GM21619 (cell line): ENCODE results near the gene FUT8.
"Not testable (repeated sequence)": the region's sequence is repeated elsewhere in the genome, so short reads cannot be mapped to it uniquely, and the experiment has no call there.

Experiments used
- ATAC-seq: cut with Tn5 transposase; IDR thresholded peaks from one replicate; pipeline ENCODE4 v1.9.1; 2021; ENCODE audit not compliant: unreplicated experiment

Gene FUT8

DNA sequence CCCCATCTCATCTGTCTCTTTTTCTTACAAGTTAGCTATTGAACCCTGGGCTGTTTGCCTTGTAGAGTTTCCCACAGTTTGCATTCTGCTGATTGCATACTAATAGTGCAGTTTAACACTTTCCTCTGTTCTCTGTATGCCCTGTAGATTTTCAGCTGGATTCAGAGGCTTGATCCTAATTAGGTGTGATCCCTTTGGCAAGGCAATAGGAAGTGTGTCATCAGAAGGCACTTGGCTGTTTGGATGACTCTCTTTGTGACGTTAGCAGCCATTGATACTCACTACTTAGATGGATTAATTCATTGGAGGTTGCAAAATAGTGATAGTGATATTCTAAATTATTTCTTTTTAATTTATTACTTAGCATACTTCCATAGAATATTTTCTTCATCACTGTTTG lies 33.6 kb downstream of the FUT8 start:
- ATAC-seq = no peak

DNA sequence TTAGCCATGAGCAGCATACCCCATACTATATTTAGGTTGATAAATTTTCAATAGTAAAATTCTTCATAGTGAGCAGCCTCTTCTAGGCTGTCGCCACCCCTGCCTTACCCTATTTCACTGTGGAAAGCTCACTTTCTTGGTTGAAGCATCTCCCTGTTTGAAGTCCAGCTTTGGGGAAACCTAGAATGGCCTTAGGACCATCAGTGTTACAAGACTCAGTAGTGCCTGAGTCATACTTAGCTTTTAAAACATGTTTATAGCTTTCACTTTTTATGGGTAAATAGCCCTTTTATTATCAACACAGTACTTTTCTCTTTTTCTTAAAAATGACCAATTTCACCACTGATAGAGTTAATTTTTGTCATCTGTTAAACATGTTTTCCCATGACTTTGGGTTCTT lies 37.1 kb downstream of the FUT8 start:
- ATAC-seq = no peak

DNA sequence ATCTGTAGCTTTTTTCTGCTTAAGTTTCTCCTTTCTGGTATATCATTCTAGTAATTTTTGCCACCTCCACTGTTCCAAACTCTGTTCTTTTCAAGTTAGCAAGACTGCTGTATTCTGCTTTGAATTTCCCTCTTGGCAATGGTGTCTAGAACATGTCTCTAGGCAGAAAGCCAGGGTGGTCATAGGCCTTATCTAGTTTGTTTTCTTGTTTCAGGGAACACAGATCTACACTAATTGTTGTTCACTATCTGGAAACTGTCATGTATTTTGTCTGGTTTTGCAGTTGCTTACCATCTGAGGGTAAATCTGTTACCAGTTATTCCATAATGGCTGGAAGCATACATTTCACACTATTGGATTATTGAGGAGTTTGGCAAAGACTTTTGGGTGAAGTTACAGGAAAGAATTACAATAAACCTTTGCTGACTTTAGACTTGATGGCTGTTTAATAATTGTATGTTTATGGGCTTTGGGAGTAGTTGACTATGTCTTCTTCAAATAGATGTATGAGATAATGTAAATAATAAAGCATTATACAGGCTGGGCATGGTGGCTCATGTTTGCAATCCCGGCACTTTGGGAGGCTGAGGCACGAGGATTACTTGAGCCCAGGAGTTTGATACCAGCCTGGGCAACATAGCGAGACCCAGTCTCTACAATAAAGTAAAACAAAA lies 41.4 kb downstream of the FUT8 start:
- no peak for ATAC-seq

DNA sequence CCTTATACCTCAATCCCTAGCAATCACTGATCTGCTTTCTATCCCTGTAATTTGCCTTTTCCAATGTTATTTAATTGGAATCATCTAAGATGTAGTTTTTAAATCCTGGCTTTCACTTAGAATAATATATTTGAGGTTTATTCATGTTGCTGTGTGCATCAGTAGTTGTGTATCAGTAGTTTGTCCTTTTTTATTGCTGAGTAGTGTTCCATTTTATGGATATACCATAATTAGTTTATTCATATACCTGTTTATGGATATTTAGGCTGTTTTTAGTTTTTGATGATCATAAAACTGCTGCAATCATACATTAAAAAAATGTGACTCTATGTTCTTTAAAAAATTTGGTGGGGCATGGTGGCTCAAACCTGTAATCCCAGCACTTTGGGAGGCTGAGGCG lies 43.7 kb downstream of the FUT8 start:
- no peak for ATAC-seq

DNA sequence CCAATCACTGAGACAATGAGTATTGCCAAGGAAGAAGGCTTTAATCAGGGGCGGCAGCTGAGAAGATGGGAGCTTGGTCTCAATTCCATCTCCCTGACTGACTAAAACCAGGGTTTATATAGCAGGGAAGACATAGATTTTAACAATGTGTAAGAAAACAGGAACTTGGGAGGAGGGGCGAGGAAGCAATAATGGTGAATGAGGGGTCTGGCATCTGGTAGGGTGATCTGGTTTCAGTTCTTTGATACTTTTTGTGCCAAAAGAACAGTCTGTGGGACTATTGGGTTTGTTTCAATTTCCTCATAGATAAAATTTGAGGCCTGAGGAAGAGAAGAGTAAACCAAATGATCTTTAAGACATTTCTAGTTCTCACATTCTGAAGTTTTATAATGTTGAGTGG lies 49.2 kb downstream of the FUT8 start:
- ATAC-seq = no peak

DNA sequence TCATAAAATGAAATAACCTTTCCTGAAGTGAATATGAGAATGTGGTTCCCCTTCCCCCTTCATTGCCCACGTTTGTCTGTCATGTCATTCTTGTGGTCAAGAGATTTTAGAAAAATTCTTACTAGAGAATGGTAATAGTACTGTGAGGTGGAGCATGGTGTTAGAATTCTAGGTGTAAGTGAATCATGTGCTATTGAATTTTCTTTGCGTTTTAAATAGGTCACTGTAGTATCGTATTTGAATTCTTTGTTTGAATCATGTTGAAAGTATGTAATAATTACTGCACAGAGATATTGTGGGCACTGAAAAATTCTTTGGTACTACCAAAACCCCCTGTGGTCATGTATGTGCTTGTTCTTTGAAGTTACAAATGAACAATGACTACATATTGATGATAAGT lies 49.9 kb downstream of the FUT8 start:
- peak; percentile 68 for ATAC-seq

DNA sequence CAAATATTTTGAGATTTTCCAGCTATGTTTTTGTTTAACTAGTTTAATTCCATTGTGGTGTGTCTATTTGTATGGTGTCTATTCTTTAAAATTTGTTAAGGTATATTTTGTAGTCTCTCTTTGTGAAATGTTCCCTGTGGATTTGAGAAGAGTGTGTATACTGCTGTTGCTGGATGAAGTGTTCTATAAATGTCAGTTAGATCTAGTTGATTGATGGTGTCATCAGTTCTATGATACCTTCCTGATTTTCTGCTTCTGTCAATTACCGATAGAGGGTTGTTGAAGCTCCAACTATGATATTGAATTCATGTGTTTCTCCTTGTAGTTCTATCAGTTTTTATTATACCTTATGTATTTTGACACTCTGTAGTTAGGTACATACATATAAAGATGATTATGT lies 53.1 kb downstream of the FUT8 start:
- ATAC-seq = no peak

DNA sequence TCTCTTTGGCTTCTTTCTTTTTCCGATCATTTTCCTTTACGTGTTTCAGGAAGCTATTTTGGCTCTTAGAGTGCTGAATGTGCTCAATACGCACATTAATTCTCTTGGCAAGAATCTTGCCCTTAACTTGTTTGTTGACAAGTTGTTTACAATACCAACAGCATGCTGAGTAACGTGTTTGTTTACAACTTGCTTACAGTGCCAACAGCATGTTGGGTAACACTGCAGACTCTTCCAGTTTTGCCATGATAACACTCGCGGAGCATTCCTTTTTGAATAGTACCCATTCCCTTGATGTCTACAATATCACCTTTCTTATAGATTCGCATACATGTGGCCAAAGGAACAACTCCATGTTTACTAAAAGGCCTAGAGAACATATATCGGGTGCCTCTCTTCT lies 55.4 kb downstream of the FUT8 start:
- ATAC-seq = not testable (repeated sequence)

DNA sequence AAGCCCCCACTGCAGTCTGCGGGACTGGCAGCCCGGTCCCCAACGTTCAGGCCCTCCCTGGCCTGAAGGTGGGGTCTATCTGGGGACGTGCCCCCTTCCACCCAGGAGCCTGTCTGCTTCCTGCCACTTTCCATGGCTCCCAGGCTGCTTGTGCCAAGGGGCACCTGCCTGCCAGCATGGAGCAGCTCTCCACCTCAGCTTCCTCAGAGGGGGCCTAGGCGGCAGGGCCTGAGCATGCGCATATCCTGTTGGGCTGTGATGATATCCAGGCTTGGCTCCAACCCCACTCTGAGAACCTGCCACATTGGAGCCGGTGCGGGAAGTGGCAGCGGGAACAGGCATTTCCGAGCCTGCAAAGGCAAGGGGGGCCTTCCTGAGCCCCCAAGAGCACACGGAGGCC lies 57.4 kb downstream of the FUT8 start:
- no peak for ATAC-seq

DNA sequence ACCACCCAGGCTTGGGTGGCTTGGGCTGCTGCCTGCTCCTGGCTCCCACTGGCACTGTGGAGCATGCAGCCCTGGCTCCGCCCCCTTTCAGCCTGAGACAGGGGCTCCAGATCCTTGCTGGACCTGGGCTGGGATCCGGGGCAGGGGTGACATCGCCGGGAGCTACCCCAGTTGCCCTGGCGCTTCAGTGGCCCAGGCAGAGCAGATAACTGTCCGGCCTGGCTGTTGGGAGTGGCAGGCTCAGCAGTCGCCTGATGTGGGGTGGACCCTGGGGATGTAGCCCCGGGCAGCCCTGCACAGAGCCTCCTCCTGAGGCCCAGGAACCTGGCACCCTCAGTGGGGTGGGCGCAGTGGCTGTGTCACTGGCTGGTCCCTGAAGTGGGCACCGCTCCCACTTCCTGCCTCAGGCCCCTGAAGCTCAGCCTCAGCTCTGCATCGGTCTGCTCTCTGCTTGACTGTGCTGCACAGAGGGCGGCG lies 57.9 kb downstream of the FUT8 start:
- peak; percentile 38 for ATAC-seq

DNA sequence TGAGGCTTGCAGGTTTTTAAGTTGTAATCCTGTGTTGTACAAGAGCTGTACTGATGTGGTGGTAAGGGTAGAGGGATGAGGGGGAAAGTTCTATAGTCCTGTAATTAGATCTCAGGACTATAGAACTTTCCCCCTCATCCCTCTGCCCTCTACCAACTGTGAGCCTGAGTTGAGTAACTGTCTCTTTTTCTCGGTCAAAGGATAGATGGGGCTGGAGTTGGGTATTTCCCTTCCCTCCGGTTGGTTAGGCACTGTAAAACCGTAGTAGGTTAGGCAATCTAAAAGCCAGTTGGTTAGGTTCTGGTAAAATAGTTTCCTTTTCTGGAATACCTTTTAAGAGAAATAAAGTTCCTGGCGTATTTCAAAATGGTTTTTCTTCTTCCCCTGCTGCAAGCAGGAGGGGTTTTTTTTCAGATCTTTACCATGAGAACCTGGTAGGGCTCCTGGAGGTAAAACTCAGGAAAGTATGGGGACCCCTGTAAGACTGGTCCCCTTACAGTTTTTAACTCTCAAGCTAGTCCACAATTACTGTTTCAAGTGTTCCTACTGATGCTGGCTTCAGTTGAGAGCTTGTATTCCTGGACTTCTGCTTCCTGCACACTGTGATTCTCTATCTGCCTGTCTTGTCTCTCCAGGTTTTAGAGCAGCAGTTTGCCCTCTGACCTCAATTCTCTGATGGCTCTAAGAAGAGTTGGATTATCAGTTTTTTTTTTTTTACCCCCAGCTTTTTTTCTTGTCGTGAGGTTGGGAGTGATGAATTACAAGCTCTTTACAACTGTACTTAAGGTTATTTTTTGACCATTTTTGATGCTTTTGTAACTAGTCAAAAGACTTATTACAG lies 58.7 kb downstream of the FUT8 start:
- peak; percentile 77 for ATAC-seq

DNA sequence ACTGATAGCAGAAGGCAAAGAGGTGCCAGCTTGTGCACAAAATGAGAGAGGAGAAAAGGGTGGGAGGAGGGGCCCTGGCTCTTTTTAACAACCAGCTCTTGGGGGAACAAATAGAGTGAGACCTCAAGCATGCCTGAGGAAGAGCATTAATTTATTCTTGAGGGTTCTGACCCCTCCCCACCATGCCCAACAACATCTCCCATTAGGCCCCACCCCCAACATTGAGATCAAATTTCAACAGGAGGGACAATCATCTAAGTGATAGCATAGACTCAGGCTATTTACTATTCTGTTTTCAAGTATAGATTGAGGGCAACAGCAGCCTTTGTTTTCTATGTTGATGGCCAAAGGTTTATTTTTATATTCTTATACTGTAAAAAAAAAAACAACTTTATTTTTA lies 59.7 kb downstream of the FUT8 start:
- no peak for ATAC-seq

DNA sequence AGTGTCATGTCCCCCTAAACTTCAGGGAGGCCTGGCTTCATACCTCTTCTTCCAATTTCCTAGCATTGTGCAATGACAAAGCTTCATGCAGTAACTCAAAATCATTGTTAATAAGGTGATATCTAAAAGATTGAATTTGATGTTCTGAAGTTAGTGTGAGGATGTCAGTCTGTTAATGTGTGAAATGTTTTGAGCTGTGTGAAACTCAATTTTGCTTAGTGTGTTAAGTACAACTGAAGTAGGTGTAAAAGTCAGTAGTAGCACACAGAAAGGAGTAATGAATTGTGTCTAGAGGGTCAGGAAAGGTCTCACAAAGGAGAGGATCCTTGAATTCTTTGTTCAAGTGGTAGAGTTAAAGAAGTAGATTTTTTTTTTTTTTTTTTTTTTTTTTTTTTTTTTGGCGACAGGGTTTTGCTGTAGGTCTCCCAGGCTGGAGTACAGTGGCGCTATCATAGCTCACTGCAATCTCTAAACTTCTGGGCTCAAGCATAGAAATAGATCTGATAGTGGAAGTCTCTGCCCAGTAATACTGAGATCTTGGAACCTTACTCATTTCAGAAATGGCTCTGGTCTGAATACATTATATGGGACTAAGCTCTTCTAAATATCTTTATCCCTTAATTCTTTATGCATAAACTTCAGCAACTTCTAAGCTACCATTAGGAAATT lies 63.9 kb downstream of the FUT8 start:
- ATAC-seq = peak; percentile 83

DNA sequence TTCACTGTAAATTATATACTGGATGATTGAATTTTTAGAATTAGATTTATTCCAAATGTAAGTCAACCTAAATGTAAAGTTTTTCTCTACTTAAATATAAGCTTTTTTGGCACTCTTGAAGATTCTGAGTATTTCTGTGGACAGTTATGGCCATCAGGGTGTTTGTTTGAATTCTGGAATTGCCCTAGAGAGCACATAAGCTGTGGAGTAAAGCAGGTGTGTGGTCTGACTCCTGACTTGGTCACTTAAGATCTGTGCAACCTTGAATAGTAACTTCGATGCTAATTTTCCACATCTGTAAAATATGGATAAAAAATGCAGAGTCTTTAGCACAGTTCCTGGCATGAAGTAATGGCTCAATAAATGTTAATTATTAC lies 64.4 kb downstream of the FUT8 start:
- ATAC-seq = peak; percentile 32

DNA sequence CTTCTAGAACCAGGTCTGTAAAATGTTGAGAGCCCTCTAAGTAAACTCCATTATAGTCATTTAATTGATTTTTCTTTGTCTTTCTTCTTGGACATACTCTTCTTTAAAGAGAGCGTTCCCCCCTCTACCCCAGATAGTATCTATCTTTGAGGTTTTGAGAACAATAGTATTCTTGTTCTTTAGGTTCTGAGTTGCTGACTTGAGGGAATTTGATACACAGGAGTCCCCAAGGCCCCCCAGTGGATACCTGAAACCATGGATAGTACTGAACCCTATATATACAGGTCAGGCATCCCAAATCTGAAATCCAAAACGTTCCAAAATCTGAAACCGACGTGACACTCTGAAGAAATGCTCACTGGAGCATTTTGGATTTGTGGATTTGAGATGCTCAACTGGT lies 65.5 kb downstream of the FUT8 start:
- ATAC-seq = no peak

DNA sequence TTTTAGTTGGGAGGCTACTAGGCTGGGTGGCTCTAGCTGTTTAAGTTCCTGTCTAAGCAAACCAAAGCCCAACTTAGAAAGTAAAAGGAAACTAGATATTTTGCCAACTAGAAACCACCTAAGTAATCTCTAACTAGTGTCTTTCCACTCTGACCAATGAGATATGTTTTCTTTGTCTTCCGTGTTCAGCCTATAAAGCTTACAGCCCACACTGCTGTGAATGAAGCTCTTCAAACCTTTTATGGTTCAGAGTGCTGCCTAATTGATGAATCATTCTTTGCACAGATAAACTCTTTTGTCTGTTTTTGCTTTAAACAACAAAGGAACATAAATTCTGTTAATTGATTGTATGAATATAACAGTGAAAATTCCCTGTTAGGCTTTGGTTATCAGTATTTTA lies 66.1 kb downstream of the FUT8 start:
- ATAC-seq = no peak

DNA sequence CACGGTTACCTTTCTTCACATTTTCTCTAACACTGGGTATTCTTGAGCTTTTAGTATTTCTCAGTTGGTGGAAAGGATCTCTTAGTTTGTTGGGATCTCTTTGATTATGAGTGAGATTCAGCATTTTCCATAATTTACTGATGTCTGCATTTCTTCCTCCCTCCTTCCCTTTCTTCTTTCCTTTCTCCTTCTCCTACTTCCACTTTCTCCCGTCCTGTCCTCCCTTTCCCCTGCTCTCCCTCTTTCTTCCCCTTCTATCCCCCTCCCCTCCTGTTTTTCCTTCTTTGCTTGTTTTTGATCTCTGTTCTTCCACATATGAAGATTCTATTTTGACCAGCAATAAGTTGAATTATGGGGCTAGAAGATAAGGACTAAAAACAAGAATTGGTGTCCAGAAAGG lies 66.9 kb downstream of the FUT8 start:
- ATAC-seq = no peak

DNA sequence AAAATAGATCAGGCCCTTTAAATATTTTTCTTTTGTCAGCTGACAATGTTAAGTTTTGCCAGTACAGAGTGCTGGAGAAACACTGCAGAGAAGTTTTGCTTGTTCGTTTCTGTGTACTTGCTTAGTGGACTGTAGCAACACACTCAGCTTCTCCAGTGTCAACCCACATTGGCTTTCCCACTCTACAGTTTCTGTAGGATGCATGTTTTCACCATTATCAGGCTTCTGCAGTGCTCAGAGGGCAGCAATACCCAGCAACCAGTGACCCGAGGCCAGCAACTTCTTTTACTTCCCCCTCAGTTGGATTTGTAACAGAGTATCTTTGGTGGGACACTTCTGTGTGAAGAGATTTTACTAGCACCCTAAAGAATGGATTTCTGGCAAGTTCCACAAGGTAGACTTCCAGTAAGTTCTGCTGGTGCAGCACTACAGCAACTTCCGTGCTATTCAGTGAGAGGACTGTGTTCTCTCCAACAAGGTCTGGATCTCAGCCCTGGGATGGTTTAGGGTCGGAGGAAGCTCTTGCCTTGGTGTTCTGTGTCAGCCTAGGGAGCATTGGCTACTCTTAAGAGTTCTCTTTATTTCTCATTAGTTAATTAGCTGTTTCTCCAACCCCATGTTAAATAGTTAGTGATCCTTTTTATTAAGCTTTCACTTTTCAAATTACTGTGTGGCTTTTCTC lies 70.4 kb downstream of the FUT8 start:
- no peak for ATAC-seq

DNA sequence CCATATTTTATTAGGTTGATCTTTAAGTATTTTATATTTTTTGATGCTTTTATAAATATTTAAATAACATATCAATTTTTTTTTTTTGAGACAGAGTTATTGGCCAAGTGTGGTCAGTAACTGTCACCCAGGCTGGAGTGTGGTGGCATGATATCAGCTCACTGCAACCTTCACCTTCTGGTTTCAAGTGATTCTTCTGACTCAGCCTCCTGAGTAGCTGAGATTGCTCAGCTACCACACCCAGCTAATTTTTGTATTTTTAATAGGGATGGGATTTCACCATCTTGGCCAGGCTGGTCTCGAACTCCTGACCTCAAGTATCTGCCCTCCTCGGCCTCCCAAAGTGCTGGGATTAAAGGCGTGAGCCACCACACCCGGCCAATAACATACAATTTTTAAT lies 71.1 kb downstream of the FUT8 start:
- no peak for ATAC-seq

DNA sequence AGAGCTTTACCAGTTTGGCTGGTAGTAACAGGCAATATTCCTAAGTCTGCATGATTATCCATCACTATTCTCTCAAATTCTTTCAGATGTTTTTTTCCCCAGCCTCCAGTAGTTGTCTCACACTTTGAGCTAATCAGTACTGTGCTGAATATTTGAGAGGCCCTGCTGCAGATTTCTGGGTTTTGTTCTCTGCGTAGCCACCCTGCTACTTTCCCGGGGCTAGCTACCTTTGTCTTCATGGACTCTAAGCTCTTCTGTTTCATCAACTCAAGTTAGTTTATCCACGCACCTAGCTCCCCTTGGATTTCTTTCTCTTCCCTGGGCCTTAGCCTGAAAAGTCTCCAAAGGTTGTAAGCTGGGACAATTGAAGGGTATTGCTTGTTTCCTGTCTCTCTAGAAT lies 73.0 kb downstream of the FUT8 start:
- no peak for ATAC-seq

DNA sequence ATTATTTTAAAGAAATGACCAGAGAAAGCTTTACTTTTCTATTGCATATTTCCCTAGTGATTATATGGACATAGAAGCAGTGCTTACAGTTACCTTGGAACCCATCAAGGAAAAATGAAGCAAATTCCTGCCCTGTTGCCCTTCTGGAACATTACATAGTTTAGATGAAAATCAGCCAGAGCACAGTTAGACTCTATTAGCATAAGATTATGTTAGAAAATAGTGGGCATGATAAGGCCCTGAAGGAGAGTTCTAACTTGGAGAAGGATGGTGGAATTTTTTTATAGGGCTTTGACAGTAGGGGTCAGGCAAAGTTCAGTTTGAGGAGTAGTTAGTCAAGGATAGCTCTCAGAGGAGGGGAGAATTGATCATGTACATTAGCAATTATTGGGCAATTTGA lies 74.3 kb downstream of the FUT8 start:
- ATAC-seq = no peak
